ENCODE measurements around the gene GRIN3B.
"Not testable (repeated sequence)": the region's sequence is repeated elsewhere in the genome, so short reads cannot be mapped to it uniquely, and the experiment has no call there.

The GRIN3B gene

GRCh38 chr19:1000095-1000494 is at the start of gene GRIN3B:
Gene GRIN3B, plus strand, starts transcription at chr19:1000419. Its CDS starts 19 bp downstream, at chr19:1000438.
- no peak for DNase-seq

GRCh38 chr19:952049-952679 is 48.1 kb upstream of the GRIN3B start:
- no peak for DNase-seq

- no peak for DNase-seq
Measured at GRCh38 chr19:952680-953444, 47.4 kb upstream of the GRIN3B start.

GRCh38 chr19:953445-954271 is 46.6 kb upstream of the GRIN3B start:
- DNase-seq = no peak

GRCh38 chr19:954272-954671 is 45.9 kb upstream of the GRIN3B start:
- no peak for DNase-seq

GRCh38 chr19:954672-955494 is 45.3 kb upstream of the GRIN3B start:
- no peak for DNase-seq

- DNase-seq = no peak
Measured at GRCh38 chr19:955803-956765, 44.1 kb upstream of the GRIN3B start.

- no peak for DNase-seq
Measured at GRCh38 chr19:956766-957440, 43.3 kb upstream of the GRIN3B start.

- not testable (repeated sequence) for DNase-seq
Measured at GRCh38 chr19:957578-957977, 42.6 kb upstream of the GRIN3B start.

- no peak for DNase-seq
Measured at GRCh38 chr19:958967-959855, 41.0 kb upstream of the GRIN3B start.

GRCh38 chr19:960020-960419 is 40.2 kb upstream of the GRIN3B start:
- no peak for DNase-seq

- DNase-seq = no peak
Measured at GRCh38 chr19:960601-960938, 39.6 kb upstream of the GRIN3B start.

GRCh38 chr19:961866-962620 is 38.2 kb upstream of the GRIN3B start:
- DNase-seq = no peak

GRCh38 chr19:962683-963400 is 37.4 kb upstream of the GRIN3B start:
- DNase-seq = no peak

GRCh38 chr19:963486-963951 is 36.7 kb upstream of the GRIN3B start:
- DNase-seq = no peak

- DNase-seq = no peak
Measured at GRCh38 chr19:964116-964520, 36.1 kb upstream of the GRIN3B start.

GRCh38 chr19:964761-965694 is 35.2 kb upstream of the GRIN3B start:
- DNase-seq = no peak

Measured in SHP77 treated with DMSO at 0.1 percent for 48 hours (cell line).